ENCODE results near the gene SHROOM2. TPM values are rescaled to one million over a fixed set of nuclear protein-coding genes. Genes with fewer than 3 reads are reported as not detected.
A peak's percentile ranks its signal among the peaks of the same experiment; 100 is the strongest.

Gene SHROOM2
- total RNA-seq, 1 experiment from 2014 or later: 1.7 TPM

- no peak for DNase-seq (ENCODE audit: low read depth)
Observed at GRCh38 chrX:9948406-9948805, 162.2 kb downstream of the SHROOM2 start.

DNA sequence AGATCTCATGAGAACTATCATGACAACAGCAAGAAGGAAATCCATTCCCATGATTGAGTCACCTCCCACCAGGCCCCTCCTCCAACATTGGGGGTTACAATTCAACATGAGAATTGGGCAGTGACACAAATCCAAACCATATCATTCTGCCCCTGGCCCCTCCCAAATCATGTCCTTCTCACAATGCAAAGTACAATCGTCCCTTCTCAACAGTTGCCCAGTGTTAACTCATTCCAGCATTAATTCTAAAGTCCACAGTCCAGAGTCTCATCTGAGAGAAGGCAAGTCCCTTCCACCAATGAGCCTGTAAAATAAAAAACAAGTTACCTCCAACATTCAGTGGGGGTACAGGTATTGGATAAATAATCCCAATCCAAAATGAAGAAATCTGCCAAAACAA is 166.1 kb downstream of the SHROOM2 start:
- in situ Hi-C loops (cut with HindIII; ENCODE audit: low pct_unique_long_range_greater_than_20kb, low sequenced_read_pairs): no loop called here
- DNase-seq (ENCODE audit: low read depth): no peak

More at GRCh38 chrX:9948406-9948805, 162.2 kb downstream of the SHROOM2 start:
- in situ Hi-C loops (cut with HindIII; ENCODE audit: low pct_unique_long_range_greater_than_20kb, low sequenced_read_pairs): no loop called here

GRCh38 chrX:9953396-9953795 is 167.2 kb downstream of the SHROOM2 start:
- in situ Hi-C loops (cut with HindIII; ENCODE audit: low pct_unique_long_range_greater_than_20kb, low sequenced_read_pairs): no loop called here
- no peak for DNase-seq (ENCODE audit: low read depth)

GRCh38 chrX:9955506-9955905 is 169.3 kb downstream of the SHROOM2 start:
- no peak for DNase-seq (ENCODE audit: low read depth)
- in situ Hi-C loops (cut with HindIII; ENCODE audit: low pct_unique_long_range_greater_than_20kb, low sequenced_read_pairs): no loop called here

DNA sequence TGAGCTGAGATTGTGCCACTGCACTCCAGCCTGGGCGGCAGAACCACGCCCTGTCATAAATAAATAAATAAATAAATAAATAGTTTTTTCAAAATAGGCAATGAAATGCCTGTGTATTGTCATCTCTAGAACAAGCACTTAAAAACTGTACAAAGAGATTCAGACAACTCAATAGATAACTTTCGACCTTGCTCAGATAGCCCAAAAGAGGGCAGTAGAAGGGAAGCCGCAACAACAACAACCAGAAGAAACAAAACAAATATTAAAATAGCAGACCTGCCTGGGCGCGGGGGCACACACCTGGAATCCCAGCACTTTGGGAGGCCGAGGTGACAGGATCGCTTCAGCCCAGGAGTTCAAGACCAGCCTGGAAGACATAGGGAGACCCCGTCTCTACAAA is 171.5 kb downstream of the SHROOM2 start:
- DNase-seq (ENCODE audit: low read depth): no peak
- in situ Hi-C loops (cut with HindIII; ENCODE audit: low pct_unique_long_range_greater_than_20kb, low sequenced_read_pairs): no loop called here

- in situ Hi-C loops (cut with HindIII; ENCODE audit: low pct_unique_long_range_greater_than_20kb, low sequenced_read_pairs): no loop called here
- DNase-seq (ENCODE audit: low read depth): no peak
Observed at GRCh38 chrX:9958183-9958582, 172.0 kb downstream of the SHROOM2 start.

DNA sequence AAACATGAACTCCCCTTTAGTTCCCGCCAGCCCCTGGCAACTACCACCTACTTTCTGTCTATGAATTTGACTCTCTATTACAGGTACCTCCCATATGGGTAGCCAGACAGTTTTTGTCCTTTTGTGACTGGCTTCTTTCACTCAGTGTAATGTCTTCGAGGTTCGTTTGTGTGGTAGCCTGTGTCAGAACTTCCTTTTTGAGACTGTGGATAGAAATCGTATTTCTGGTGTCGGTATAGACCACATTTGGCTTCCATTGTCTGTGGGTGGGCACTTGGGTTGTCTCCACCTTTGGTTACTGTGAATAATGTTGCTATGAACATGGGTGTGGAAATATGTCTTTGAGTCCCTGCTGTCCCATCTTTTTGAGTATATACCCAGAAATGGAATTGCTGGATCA is 175.5 kb downstream of the SHROOM2 start:
- no peak for DNase-seq (ENCODE audit: low read depth)

GRCh38 chrX:9966775-9967408 is 180.7 kb downstream of the SHROOM2 start, which contains the start of gene CLDN34:
TSS of gene CLDN34 (plus strand) at chrX:9967358. CDS start at chrX:9967358, 0 bp downstream.
- in situ Hi-C loops (cut with HindIII; ENCODE audit: low pct_unique_long_range_greater_than_20kb, low sequenced_read_pairs): no loop called here
- DNase-seq (ENCODE audit: low read depth): no peak

More for the DNA sequence above, 175.5 kb downstream of the SHROOM2 start:
- in situ Hi-C loops (cut with HindIII; ENCODE audit: low pct_unique_long_range_greater_than_20kb, low sequenced_read_pairs): no loop called here

DNA sequence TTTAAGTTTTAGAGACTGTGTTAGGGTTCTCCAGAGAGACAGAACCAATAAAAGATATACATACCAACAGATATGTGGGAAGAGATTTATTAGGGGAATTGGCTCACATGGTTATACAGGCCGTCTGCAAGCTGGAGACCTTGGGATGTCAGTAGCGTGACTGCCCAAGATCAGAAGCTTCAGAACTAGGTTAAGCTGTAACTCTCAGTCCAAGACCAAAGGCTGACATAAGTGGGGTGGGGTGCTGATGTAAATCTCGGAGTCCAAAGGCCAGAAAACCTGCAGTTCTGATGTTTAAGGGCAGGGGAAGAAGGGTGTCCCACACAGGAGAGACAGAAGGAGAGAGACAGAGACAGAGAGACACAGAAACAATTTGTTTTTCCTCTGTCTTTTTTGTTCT is 191.4 kb downstream of the SHROOM2 start:
- in situ Hi-C loops (cut with HindIII; ENCODE audit: low pct_unique_long_range_greater_than_20kb, low sequenced_read_pairs): no loop called here
- DNase-seq (ENCODE audit: low read depth): no peak

DNA sequence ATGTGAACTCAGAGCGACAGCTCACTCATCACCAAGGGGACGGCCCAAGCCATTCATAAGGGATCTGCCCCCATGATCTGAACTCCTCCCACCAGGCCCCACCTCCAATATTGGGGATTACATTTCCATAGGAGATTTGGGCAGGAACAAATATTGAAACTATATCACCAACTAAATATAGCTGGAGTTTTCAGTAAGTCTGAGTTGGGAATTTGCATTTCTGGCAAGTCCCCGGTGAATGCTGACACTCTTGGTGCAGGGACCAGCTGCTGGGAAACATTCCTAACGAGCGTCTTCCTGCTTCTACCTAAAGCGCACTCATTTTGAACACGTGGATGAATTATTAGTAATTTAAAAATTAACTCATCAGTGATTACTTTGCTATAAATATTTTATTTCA is 194.2 kb downstream of the SHROOM2 start:
- in situ Hi-C loops (cut with HindIII; ENCODE audit: low pct_unique_long_range_greater_than_20kb, low sequenced_read_pairs): no loop called here
- no peak for DNase-seq (ENCODE audit: low read depth)

GRCh38 chrX:9980927-9981326 is 194.7 kb downstream of the SHROOM2 start:
- in situ Hi-C loops (cut with HindIII; ENCODE audit: low pct_unique_long_range_greater_than_20kb, low sequenced_read_pairs): no loop called here
- DNase-seq (ENCODE audit: low read depth): no peak

DNA sequence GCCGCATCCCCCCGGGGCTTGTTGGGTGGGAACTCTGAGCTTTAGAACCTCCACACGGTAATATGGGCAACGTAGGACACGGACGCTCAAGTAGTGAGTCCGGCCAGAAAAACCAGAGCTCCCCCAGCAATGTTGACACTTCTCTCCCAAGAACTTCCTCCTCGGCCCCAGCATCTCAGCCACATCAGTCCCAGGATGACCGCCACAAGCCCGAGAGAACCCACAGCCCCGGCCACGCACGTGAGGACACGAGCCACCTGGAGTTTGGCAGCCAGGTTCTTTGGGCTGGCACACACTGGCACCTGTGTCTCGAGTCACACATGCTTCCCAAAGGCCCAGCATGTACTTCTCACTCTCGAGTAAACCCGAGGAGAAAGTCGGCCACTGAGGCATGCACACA is 197.2 kb downstream of the SHROOM2 start:
- no peak for DNase-seq (ENCODE audit: low read depth)
- in situ Hi-C loops (cut with HindIII; ENCODE audit: low pct_unique_long_range_greater_than_20kb, low sequenced_read_pairs): no loop called here

DNA sequence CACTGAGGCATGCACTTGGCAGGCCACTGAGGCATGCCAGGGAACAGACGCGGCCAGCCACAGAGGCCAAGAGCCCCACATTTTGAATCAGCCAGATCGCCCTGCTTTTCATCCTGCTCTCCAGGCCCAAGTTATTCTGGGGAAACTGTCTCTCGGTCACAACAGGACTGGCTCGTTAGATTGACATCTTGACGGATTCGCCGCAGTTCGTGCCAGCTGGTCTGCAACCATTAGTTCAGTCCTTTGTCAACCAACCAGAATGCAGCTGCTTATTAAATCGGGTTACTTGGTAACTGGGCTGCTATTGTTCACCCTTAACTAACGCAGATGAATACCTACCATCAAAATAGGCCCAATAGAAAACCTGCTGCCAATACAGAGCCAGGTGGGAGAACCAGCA is 197.6 kb downstream of the SHROOM2 start:
- no peak for DNase-seq (ENCODE audit: low read depth)
- in situ Hi-C loops (cut with HindIII; ENCODE audit: low pct_unique_long_range_greater_than_20kb, low sequenced_read_pairs): no loop called here

GRCh38 chrX:9988762-9989161 is 202.5 kb downstream of the SHROOM2 start:
- in situ Hi-C loops (cut with HindIII; ENCODE audit: low pct_unique_long_range_greater_than_20kb, low sequenced_read_pairs): no loop called here
- no peak for DNase-seq (ENCODE audit: low read depth)

- no peak for DNase-seq (ENCODE audit: low read depth)
- in situ Hi-C loops (cut with HindIII; ENCODE audit: low pct_unique_long_range_greater_than_20kb, low sequenced_read_pairs): no loop called here
Observed at GRCh38 chrX:9992061-9992460, 205.8 kb downstream of the SHROOM2 start.

DNA sequence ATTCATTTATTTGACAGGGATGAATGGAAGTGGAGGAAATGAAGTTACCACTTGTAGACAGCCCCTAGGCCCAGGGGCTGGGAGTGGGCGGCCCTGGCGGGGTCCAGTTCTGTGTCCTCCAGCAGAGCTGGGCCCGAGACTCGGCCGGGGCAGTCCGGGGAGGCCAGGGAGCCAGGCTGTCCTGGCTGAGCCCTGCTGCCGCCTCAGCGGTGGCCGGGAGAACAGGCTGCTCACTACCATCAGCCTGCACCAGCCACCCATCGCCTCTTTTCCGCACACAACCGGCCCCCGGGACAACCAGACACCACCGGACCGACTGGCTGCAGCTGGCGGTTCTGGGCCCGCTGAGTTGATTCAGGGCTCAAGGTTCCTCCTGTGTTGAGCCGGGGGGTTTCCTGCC is 206.5 kb downstream of the SHROOM2 start:
- in situ Hi-C loops (cut with HindIII; ENCODE audit: low pct_unique_long_range_greater_than_20kb, low sequenced_read_pairs): no loop called here
- no peak for DNase-seq (ENCODE audit: low read depth)

DNA sequence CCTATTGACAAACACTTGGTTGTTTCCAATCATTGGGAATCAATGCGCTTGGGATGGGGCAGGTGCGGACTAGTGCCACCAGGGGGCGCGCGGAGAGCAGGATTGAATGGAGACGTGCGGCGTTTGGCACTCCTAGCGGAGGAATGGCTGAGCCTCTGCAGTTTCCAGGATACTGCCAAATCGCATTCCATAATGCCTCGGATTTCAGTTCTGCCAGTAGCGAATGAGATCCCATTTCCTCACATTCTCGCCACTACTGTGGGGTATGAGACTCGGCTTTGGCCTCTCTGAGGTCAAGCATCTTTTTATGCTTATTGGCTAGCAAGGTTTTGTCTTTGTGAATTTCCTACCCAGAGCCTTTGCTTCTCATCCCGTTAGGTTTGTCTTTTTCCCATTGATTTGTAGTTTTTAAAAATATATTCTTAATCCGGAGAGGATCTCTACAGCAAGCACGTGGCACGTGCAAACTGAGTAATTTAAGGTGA is 209.7 kb downstream of the SHROOM2 start:
- in situ Hi-C loops (cut with HindIII; ENCODE audit: low pct_unique_long_range_greater_than_20kb, low sequenced_read_pairs): no loop called here
- peak; percentile 44 for DNase-seq (ENCODE audit: low read depth)

- DNase-seq (ENCODE audit: low read depth): no peak
- in situ Hi-C loops (cut with HindIII; ENCODE audit: low pct_unique_long_range_greater_than_20kb, low sequenced_read_pairs): no loop called here
Observed at GRCh38 chrX:9997041-9997440, 210.8 kb downstream of the SHROOM2 start.

GRCh38 chrX:9997524-9997923 is 211.3 kb downstream of the SHROOM2 start:
- DNase-seq (ENCODE audit: low read depth): no peak
- in situ Hi-C loops (cut with HindIII; ENCODE audit: low pct_unique_long_range_greater_than_20kb, low sequenced_read_pairs): no loop called here
